GM12878 (cell line): Measurements from ENCODE around the gene OPCML. TPM values are rescaled to one million over a fixed set of nuclear protein-coding genes. Genes with fewer than 3 reads are reported as not detected.

Source experiments
- BACH1 ChIP-seq: fragments of 450-650 bp; IDR thresholded peaks from 2 replicates; pipeline ENCODE4 v1.6.1; 2017; ENCODE audit warnings: mild to moderate bottlenecking, borderline replicate concordance
- CHD1 ChIP-seq: IDR thresholded peaks from 2 replicates; pipeline ENCODE4 v1.6.1; 2012; ENCODE audit warnings: low read depth, low read length, improper control_type of control experiment
- E2F8 ChIP-seq: fragments of 450-650 bp; IDR thresholded peaks from 2 replicates; pipeline ENCODE4 v1.6.1; 2018; ENCODE audit warnings: mild to moderate bottlenecking, low read depth, moderate library complexity; ENCODE audit not compliant: partially characterized antibody
- PKNOX1 ChIP-seq: fragments of 450-650 bp; IDR thresholded peaks from 2 replicates; pipeline ENCODE4 v1.6.1; 2016; ENCODE audit warnings: mild to moderate bottlenecking
- PML ChIP-seq: IDR thresholded peaks from 2 replicates; pipeline ENCODE4 v1.6.1; 2012; ENCODE audit warnings: low read length, inconsistent platforms
- RAD21 ChIP-seq: IDR thresholded peaks from 2 replicates; pipeline ENCODE4 v1.6.1; 2011; ENCODE audit warnings: mild to moderate bottlenecking, low read depth, low read length, moderate library complexity; ENCODE audit not compliant: insufficient read depth
- SIX5 ChIP-seq: IDR thresholded peaks from 2 replicates; pipeline ENCODE4 v1.6.1; 2011; ENCODE audit warnings: mild to moderate bottlenecking, low read depth, low read length, moderate library complexity; ENCODE audit not compliant: severe bottlenecking
- SKIL ChIP-seq: fragments of 450-650 bp; IDR thresholded peaks from 2 replicates; pipeline ENCODE4 v1.6.1; 2017; ENCODE audit warnings: mild to moderate bottlenecking, low read depth, inconsistent platforms; ENCODE audit not compliant: poor library complexity, severe bottlenecking
- TBL1XR1 ChIP-seq: IDR thresholded peaks from 2 replicates; pipeline ENCODE4 v1.6.1; 2012; ENCODE audit warnings: low read depth, low read length, improper control_type of control experiment
- ZNF622 ChIP-seq: fragments of 450-650 bp; IDR thresholded peaks from 2 replicates; pipeline ENCODE4 v1.6.1; 2017; ENCODE audit warnings: mild to moderate bottlenecking, inconsistent platforms
- polyA plus RNA-seq, 11 experiments: library from polyadenylated mRNA; depleted of rRNA in 4 of 11; unstranded in 6 of 11; stranded (reverse) in 5 of 11; fragments of >200 nt; fragmentation: Nextera tagmentation in 4 of 11; fragmentation: Illumina TruSeq in 1 of 11; extraction: Ambion mirVana in 4 of 11; extraction: Trizol in 1 of 11; gene quantifications; 1 replicate in 1 of 11; 2 replicates in 10 of 11; pipeline versions ENCODE4 v1.2.1 to v1.2.3, GENCODE V29; 2011 to 2016; ENCODE audit warnings: inconsistent platforms in 2 of 11, missing spikeins in 2 of 11, low read depth in 1 of 11
- total RNA-seq, 4 experiments: library from RNA; depleted of rRNA in 3 of 4; stranded (reverse); fragments of >200 nt in 3 of 4; fragmentation: Illumina TruSeq in 1 of 4; extraction: Trizol in 1 of 4; gene quantifications; 2 replicates each; pipeline versions ENCODE4 v1.2.1 to v1.2.3, GENCODE V29; 2013 to 2021

Gene OPCML
- total and polyA plus RNA-seq, 10 of the 15 experiments (the other 5 are each of a cell fraction or from before 2014, with no cell fraction given) = 0.84 TPM; not detected in 9

GRCh38 chr11:133402551-133402950 lies 129.8 kb downstream of the OPCML start (continued):
- TF ChIP-seq SIX5 (no peak), RAD21 (no peak), SKIL (no peak), PML (no peak), E2F8 (no peak), ZNF622 (no peak), TBL1XR1 (no peak), CHD1 (no peak), BACH1 (no peak), PKNOX1 (no peak)
